OCI-M1 (cell line): ENCODE results near the gene RXYLT1.
"Not testable (repeated sequence)": the region's sequence is repeated elsewhere in the genome, so short reads cannot be mapped to it uniquely, and the experiment has no call there.

ENCODE experiments used
- DNase-seq: peaks from one replicate; lab custom pipeline; 2025; lab: John Stamatoyannopoulos, UW

RXYLT1 gene

GRCh38 chr12:63779498-63780481 lies at the start of gene RXYLT1:
Gene RXYLT1, plus strand, starts transcription at chr12:63779909. Its CDS starts 52 bp downstream, at chr12:63779961.
- DNase-seq: peak; percentile 88

- DNase-seq: not testable (repeated sequence)
Observed at GRCh38 chr12:63732779-63733178, 46.9 kb upstream of the RXYLT1 start.

GRCh38 chr12:63733585-63733984 lies 46.1 kb upstream of the RXYLT1 start:
- not testable (repeated sequence) for DNase-seq

GRCh38 chr12:63740551-63740950 lies 39.2 kb upstream of the RXYLT1 start:
- not testable (repeated sequence) for DNase-seq

- not testable (repeated sequence) for DNase-seq
Observed at GRCh38 chr12:63741431-63741830, 38.3 kb upstream of the RXYLT1 start.

GRCh38 chr12:63744110-63744509 lies 35.6 kb upstream of the RXYLT1 start:
- DNase-seq: not testable (repeated sequence)

- not testable (repeated sequence) for DNase-seq
Observed at GRCh38 chr12:63746470-63746869, 33.2 kb upstream of the RXYLT1 start.

- DNase-seq: not testable (repeated sequence)
Observed at GRCh38 chr12:63747136-63747535, 32.6 kb upstream of the RXYLT1 start.

- no peak for DNase-seq
Observed at GRCh38 chr12:63747553-63747952, 32.2 kb upstream of the RXYLT1 start.

GRCh38 chr12:63752283-63752682 lies 27.4 kb upstream of the RXYLT1 start:
- no peak for DNase-seq

- DNase-seq: no peak
Observed at GRCh38 chr12:63752841-63753240, 26.9 kb upstream of the RXYLT1 start.

- DNase-seq: no peak
Observed at GRCh38 chr12:63753743-63754142, 26.0 kb upstream of the RXYLT1 start.

- DNase-seq: no peak
Observed at GRCh38 chr12:63764481-63764880, 15.2 kb upstream of the RXYLT1 start.

- peak; percentile 18 for DNase-seq
Observed at GRCh38 chr12:63766498-63766897, 13.2 kb upstream of the RXYLT1 start.

GRCh38 chr12:63770375-63770774 lies 9.3 kb upstream of the RXYLT1 start:
- no peak for DNase-seq

GRCh38 chr12:63777340-63777739 lies 2.4 kb upstream of the RXYLT1 start:
- no peak for DNase-seq

GRCh38 chr12:63782466-63782865 lies 2.8 kb downstream of the RXYLT1 start:
- no peak for DNase-seq

- DNase-seq: no peak
Observed at GRCh38 chr12:63787306-63787705, 7.6 kb downstream of the RXYLT1 start.

GRCh38 chr12:63790608-63790945 lies 10.9 kb downstream of the RXYLT1 start:
- no peak for DNase-seq

- DNase-seq: no peak
Observed at GRCh38 chr12:63792338-63792737, 12.6 kb downstream of the RXYLT1 start.

GRCh38 chr12:63795032-63795687 lies 15.5 kb downstream of the RXYLT1 start:
- DNase-seq: no peak

GRCh38 chr12:63795944-63796343 lies 16.2 kb downstream of the RXYLT1 start:
- no peak for DNase-seq

- peak; percentile 49 for DNase-seq
Observed at GRCh38 chr12:63802012-63802608, 22.4 kb downstream of the RXYLT1 start.
